Raji (cell line): Measurements from ENCODE around the gene LASP1NB.

Experiments
- POLR2A ChIP-seq: IDR thresholded peaks from 2 replicates; pipeline ENCODE4 v1.6.1; 2011; ENCODE audit warnings: low read depth, low read length, control low read depth; ENCODE audit not compliant: insufficient read depth

Gene LASP1NB

GRCh38 chr17:38967290-38967738, 41.9 kb downstream of the LASP1NB start, which contains the start of gene FBXO47:
Gene FBXO47 (minus strand): TSS chr17:38967403. CDS start chr17:38963025, 4,378 bp downstream.
- TF ChIP-seq POLR2A, result no peak

GRCh38 chr17:38969281-38969680, 43.9 kb downstream of the LASP1NB start:
- TF ChIP-seq POLR2A, result no peak

GRCh38 chr17:38970128-38970527, 44.7 kb downstream of the LASP1NB start:
- no peak for TF ChIP-seq POLR2A

- no peak for TF ChIP-seq POLR2A
These were observed 45.4 kb downstream of the LASP1NB start for GRCh38 chr17:38970804-38971203.

GRCh38 chr17:38978180-38978579, 52.8 kb downstream of the LASP1NB start:
- no peak for TF ChIP-seq POLR2A
